GM12878 (cell line): ENCODE data around the gene UVSSA. TPM values are rescaled to one million over a fixed set of nuclear protein-coding genes. Genes with fewer than 3 reads are reported as not detected.

ENCODE experiments used
- ATAC-seq: fragments of 200-7000 bp; cut with Tn5 transposase; 3 replicates; pipeline ENCODE4 v1.9.1; 2020; ENCODE audit warnings: mild to moderate bottlenecking, moderate library complexity
- BruUV-seq: library from RNA; stranded (reverse); fragments of 400-500 nt; replicated peaks from 2 replicates; lab custom pipeline; 2021; lab: Mats Ljungman, UMichigan
- CTCF ChIA-PET: fragments of 300-600 bp; sonication (Branson Sonifier 250); formaldehyde crosslinking; extraction: SDS; loops from one replicate; lab custom pipeline; 2021; ENCODE audit warnings: inconsistent platforms; lab: Yijun Ruan, JAX
- POLR2A ChIA-PET: fragments of 350-600 bp; formaldehyde crosslinking; extraction: SDS; loops from one replicate; lab custom pipeline; 2021; ENCODE audit warnings: inconsistent platforms; lab: Charles Lee
- RAD21 ChIA-PET: fragments of 300-600 bp; sonication (Branson Sonifier 250); formaldehyde crosslinking; loops from one replicate; lab custom pipeline; 2023; ENCODE audit warnings: antibody characterized with exemption; ENCODE audit not compliant: unreplicated experiment; lab: Charles Lee
- SMC1A ChIA-PET: fragments of 300-600 bp; sonication (Branson Sonifier 250); formaldehyde crosslinking; loops from one replicate; lab custom pipeline; 2023; ENCODE audit not compliant: unreplicated experiment, uncharacterized antibody; lab: Charles Lee
- DNase-seq: peaks from one replicate; pipeline ENCODE4 v3.0.0-alpha.2; 2011; ENCODE audit warnings: low read depth, low spot score
- FAIRE-seq: peaks from 3 replicates; lab custom pipeline; 2011; peaks lifted over from hg19 to GRCh38; lab: Jason Lieb, UNC
- H2AFZ ChIP-seq: 2 replicates; pipeline ENCODE4 v1.6.0; 2011; ENCODE audit warnings: low read depth, low read length, control low read depth; ENCODE audit not compliant: control insufficient read depth
- H3K27ac ChIP-seq: 2 replicates; pipeline ENCODE4 v1.5.1; 2011; ENCODE audit warnings: control low read depth; ENCODE audit not compliant: control insufficient read depth, insufficient read depth
- H3K27me3 ChIP-seq, 2 experiments: replicated peaks in 1 of 2; 2 replicates each; pipeline versions ENCODE4 v1.6.0 to v1.6.1; 2011; ENCODE audit warnings: low read length in 1 of 2; ENCODE audit not compliant: control insufficient read depth in 2 of 2, insufficient read depth in 2 of 2
- H3K36me3 ChIP-seq, 2 experiments: 2 replicates each; pipeline ENCODE4 v1.5.1; 2011; ENCODE audit warnings: low read length in 1 of 2; ENCODE audit not compliant: control insufficient read depth in 2 of 2, insufficient read depth in 2 of 2
- H3K4me1 ChIP-seq: 2 replicates; pipeline ENCODE4 v1.6.1; 2011; ENCODE audit warnings: mild to moderate bottlenecking, low read length, moderate library complexity, mixed read lengths; ENCODE audit not compliant: control insufficient read depth, insufficient read depth
- H3K4me2 ChIP-seq: 2 replicates; pipeline ENCODE4 v1.6.0; 2011; ENCODE audit warnings: control low read depth; ENCODE audit not compliant: control insufficient read depth, insufficient read depth
- H3K4me3 ChIP-seq: fragments of 200-600 bp; sonication (generic); 2 replicates; pipeline ENCODE4 v1.5.1; 2016
- H3K79me2 ChIP-seq: 2 replicates; pipeline ENCODE4 v1.6.0; 2011; ENCODE audit warnings: low read length; ENCODE audit not compliant: control insufficient read depth, insufficient read depth
- H3K9ac ChIP-seq: 2 replicates; pipeline ENCODE4 v1.8.0; 2011; ENCODE audit warnings: low read length, control low read depth, mixed read lengths; ENCODE audit not compliant: control insufficient read depth, insufficient read depth
- H3K9me3 ChIP-seq: replicated peaks from 3 replicates; pipeline ENCODE4 v1.5.1; 2011; ENCODE audit warnings: mild to moderate bottlenecking, low read length; ENCODE audit not compliant: control insufficient read depth, insufficient read depth
- H4K20me1 ChIP-seq: 2 replicates; pipeline ENCODE4 v1.6.0; 2011; ENCODE audit not compliant: control insufficient read depth, insufficient read depth
- ASH2L ChIP-seq: fragments of 300-600, 200-600 bp; sonication (generic); IDR thresholded peaks from 2 replicates; pipeline ENCODE4 v1.6.1; 2017; ENCODE audit warnings: low read depth, mild to moderate bottlenecking, borderline replicate concordance
- CBX3 ChIP-seq: fragments of 200-600 bp; sonication (generic); IDR thresholded peaks from 2 replicates; pipeline ENCODE4 v1.6.1; 2016; ENCODE audit warnings: low read depth, borderline replicate concordance
- CREB1 ChIP-seq: IDR thresholded peaks from 2 replicates; pipeline ENCODE4 v1.6.1; 2012; ENCODE audit warnings: low read depth, mild to moderate bottlenecking, inconsistent platforms
- EP300 ChIP-seq, 2 experiments: fragments of 150-350 bp in 1 of 2; IDR thresholded peaks; 2 replicates each; pipeline ENCODE4 v1.6.1; 2011 to 2012; ENCODE audit warnings: low read depth in 2 of 2, low read length in 2 of 2, borderline replicate concordance in 1 of 2, improper control_type of control experiment in 1 of 2, inconsistent platforms in 1 of 2; ENCODE audit not compliant: control insufficient read depth in 1 of 2
- GABPA ChIP-seq: IDR thresholded peaks from 2 replicates; pipeline ENCODE4 v1.6.1; 2014; ENCODE audit warnings: antibody characterized with exemption, low read depth, mild to moderate bottlenecking, inconsistent platforms
- HDAC2 ChIP-seq: fragments of 200-600 bp; sonication (generic); IDR thresholded peaks from 2 replicates; pipeline ENCODE4 v1.6.1; 2017
- HDAC6 ChIP-seq: fragments of 200-600 bp; sonication (generic); IDR thresholded peaks from one replicate; pipeline ENCODE4 v1.8.0; 2017; ENCODE audit warnings: antibody characterized with exemption; ENCODE audit not compliant: unreplicated experiment
- HDGF ChIP-seq: fragments of 450-650 bp; IDR thresholded peaks from 2 replicates; pipeline ENCODE4 v1.6.1; 2016; ENCODE audit warnings: antibody characterized with exemption
- HSF1 ChIP-seq: fragments of 150-350 bp; IDR thresholded peaks from 2 replicates; pipeline ENCODE4 v1.6.1; 2014; ENCODE audit warnings: mild to moderate bottlenecking, low read depth, low read length
- NR2F1 ChIP-seq: fragments of 450-650 bp; conservative IDR thresholded peaks from 2 replicates; pipeline ENCODE4 v1.6.1; 2017; ENCODE audit warnings: mild to moderate bottlenecking
- SP1 ChIP-seq: IDR thresholded peaks from one replicate; pipeline ENCODE4 v1.6.1; 2011; ENCODE audit warnings: low read depth, low read length
- STAT3 ChIP-seq: IDR thresholded peaks from 2 replicates; pipeline ENCODE4 v1.6.1; 2011; ENCODE audit warnings: low read depth, low read length, improper control_type of control experiment
- USF1 ChIP-seq: IDR thresholded peaks from 2 replicates; pipeline ENCODE4 v1.6.1; 2011; ENCODE audit warnings: borderline replicate concordance, low read depth, mild to moderate bottlenecking, moderate library complexity, mixed read lengths, low read length; ENCODE audit not compliant: insufficient read depth; ENCODE audit errors: extremely low read length
- YY1 ChIP-seq: IDR thresholded peaks from 2 replicates; pipeline ENCODE4 v1.6.1; 2011; ENCODE audit warnings: low read depth, mild to moderate bottlenecking, low read length
- WGBS: methylation state at CpG from one replicate; pipeline ENCODE4 v1.1.6; 2016; ENCODE audit warnings: low lambda C conversion rate; ENCODE audit not compliant: insufficient replicate concordance, insufficient coverage; ENCODE audit errors: missing lambda C conversion rate; 5-methylcytosine and 5-hydroxymethylcytosine counted together
- in situ Hi-C: fragments of 300-500 bp; cut with MboI; formaldehyde crosslinking; loops from 9 replicates; pipeline ENCODE4 v1.14.3; 2018; ENCODE audit warnings: mixed read lengths
- intact Hi-C: fragments of 100-400 bp; cut with micrococcal nuclease; formaldehyde crosslinking; loops from one replicate; pipeline ENCODE4 v1.14.2; 2022; ENCODE audit not compliant: unreplicated experiment
- polyA plus RNA-seq, 11 experiments: library from polyadenylated mRNA; depleted of rRNA in 4 of 11; unstranded in 6 of 11; stranded (reverse) in 5 of 11; fragments of >200 nt; fragmentation: Nextera tagmentation in 4 of 11; fragmentation: Illumina TruSeq in 1 of 11; extraction: Ambion mirVana in 4 of 11; extraction: Trizol in 1 of 11; gene quantifications; 1 replicate in 1 of 11; 2 replicates in 10 of 11; pipeline versions ENCODE4 v1.2.1 to v1.2.3, GENCODE V29; 2011 to 2016; ENCODE audit warnings: inconsistent platforms in 2 of 11, missing spikeins in 2 of 11, low read depth in 1 of 11
- total RNA-seq, 4 experiments: library from RNA; depleted of rRNA in 3 of 4; stranded (reverse); fragments of >200 nt in 3 of 4; fragmentation: Illumina TruSeq in 1 of 4; extraction: Trizol in 1 of 4; gene quantifications; 2 replicates each; pipeline versions ENCODE4 v1.2.1 to v1.2.3, GENCODE V29; 2013 to 2021
- TF ChIP-seq, protein P1 (sequence below): fragments of 450-650 bp; IDR thresholded peaks from 2 replicates; pipeline ENCODE4 v1.6.1; 2017; ENCODE audit warnings: mild to moderate bottlenecking, moderate library complexity
- TF ChIP-seq, protein P2 (sequence below): fragments of 150-350 bp; IDR thresholded peaks from 2 replicates; pipeline ENCODE4 v1.6.1; 2016; ENCODE audit warnings: low read depth, low read length

Gene UVSSA
- total and polyA plus RNA-seq, 10 of the 15 experiments (the other 5 are each of a cell fraction or from before 2014, with no cell fraction given) = 0.34 to 16.8 (median 3.6) TPM

- intact Hi-C loops = loop anchor here (5.0 kb wide), 1 partner anchor 333 kb away; no protein-coding TSS in a partner anchor
- ChIA-PET POLR2A (no interaction called here), SMC1A (no interaction called here), RAD21 (no interaction called here), CTCF (no interaction called here)
- no peak for ATAC-seq
- Histone ChIP-seq H3K4me1 (no peaks in the 10 kb centered on the region), H3K4me2 (no peak overlapping the region), H3K4me3 (no peak overlapping the region), H3K9ac (no peak overlapping the region), H3K36me3 (peaks cover 0 to 3% of the 10 kb centered on the region in 2 experiments; a peak in 3 of 4 replicates), H3K79me2 (no peaks in the 10 kb centered on the region), H4K20me1 (no peaks in the 10 kb centered on the region), H3K27me3 (no peaks in the 10 kb centered on the region), H2AFZ (no peak overlapping the region), H3K9me3 (no peaks in the 10 kb centered on the region), H3K27ac (no peak overlapping the region)
- no peak for DNase-seq
- FAIRE-seq = no peak
- 92% methylated on average over 16 of the region's 16 CpGs for WGBS
- TF ChIP-seq CBX3 = no peak
- TF ChIP-seq HDAC6 = no peak
- TF ChIP-seq ASH2L = no peak
- TF ChIP-seq HSF1 = no peak
- TF ChIP-seq, protein P1, sequence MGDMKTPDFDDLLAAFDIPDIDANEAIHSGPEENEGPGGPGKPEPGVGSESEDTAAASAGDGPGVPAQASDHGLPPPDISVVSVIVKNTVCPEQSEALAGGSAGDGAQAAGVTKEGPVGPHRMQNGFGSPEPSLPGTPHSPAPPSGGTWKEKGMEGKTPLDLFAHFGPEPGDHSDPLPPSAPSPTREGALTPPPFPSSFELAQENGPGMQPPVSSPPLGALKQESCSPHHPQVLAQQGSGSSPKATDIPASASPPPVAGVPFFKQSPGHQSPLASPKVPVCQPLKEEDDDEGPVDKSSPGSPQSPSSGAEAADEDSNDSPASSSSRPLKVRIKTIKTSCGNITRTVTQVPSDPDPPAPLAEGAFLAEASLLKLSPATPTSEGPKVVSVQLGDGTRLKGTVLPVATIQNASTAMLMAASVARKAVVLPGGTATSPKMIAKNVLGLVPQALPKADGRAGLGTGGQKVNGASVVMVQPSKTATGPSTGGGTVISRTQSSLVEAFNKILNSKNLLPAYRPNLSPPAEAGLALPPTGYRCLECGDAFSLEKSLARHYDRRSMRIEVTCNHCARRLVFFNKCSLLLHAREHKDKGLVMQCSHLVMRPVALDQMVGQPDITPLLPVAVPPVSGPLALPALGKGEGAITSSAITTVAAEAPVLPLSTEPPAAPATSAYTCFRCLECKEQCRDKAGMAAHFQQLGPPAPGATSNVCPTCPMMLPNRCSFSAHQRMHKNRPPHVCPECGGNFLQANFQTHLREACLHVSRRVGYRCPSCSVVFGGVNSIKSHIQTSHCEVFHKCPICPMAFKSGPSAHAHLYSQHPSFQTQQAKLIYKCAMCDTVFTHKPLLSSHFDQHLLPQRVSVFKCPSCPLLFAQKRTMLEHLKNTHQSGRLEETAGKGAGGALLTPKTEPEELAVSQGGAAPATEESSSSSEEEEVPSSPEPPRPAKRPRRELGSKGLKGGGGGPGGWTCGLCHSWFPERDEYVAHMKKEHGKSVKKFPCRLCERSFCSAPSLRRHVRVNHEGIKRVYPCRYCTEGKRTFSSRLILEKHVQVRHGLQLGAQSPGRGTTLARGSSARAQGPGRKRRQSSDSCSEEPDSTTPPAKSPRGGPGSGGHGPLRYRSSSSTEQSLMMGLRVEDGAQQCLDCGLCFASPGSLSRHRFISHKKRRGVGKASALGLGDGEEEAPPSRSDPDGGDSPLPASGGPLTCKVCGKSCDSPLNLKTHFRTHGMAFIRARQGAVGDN = no peak
- TF ChIP-seq NR2F1 = no peak
- TF ChIP-seq, protein P2, sequence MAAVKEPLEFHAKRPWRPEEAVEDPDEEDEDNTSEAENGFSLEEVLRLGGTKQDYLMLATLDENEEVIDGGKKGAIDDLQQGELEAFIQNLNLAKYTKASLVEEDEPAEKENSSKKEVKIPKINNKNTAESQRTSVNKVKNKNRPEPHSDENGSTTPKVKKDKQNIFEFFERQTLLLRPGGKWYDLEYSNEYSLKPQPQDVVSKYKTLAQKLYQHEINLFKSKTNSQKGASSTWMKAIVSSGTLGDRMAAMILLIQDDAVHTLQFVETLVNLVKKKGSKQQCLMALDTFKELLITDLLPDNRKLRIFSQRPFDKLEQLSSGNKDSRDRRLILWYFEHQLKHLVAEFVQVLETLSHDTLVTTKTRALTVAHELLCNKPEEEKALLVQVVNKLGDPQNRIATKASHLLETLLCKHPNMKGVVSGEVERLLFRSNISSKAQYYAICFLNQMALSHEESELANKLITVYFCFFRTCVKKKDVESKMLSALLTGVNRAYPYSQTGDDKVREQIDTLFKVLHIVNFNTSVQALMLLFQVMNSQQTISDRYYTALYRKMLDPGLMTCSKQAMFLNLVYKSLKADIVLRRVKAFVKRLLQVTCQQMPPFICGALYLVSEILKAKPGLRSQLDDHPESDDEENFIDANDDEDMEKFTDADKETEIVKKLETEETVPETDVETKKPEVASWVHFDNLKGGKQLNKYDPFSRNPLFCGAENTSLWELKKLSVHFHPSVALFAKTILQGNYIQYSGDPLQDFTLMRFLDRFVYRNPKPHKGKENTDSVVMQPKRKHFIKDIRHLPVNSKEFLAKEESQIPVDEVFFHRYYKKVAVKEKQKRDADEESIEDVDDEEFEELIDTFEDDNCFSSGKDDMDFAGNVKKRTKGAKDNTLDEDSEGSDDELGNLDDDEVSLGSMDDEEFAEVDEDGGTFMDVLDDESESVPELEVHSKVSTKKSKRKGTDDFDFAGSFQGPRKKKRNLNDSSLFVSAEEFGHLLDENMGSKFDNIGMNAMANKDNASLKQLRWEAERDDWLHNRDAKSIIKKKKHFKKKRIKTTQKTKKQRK = no peak
- TF ChIP-seq YY1 = no peak
- TF ChIP-seq CREB1 = no peak
- no peak for TF ChIP-seq GABPA
- TF ChIP-seq USF1 = no peak
- no peak for TF ChIP-seq HDAC2
- TF ChIP-seq SP1 = no peak
- no peak for TF ChIP-seq STAT3
- TF ChIP-seq EP300 (IDR thresholded peaks at IDR 0.05; ENCODE audit: borderline replicate concordance in 1 of 2, control insufficient read depth in 1 of 2, low read depth in 2 of 2, low read length in 2 of 2) = no peak
- no peak for TF ChIP-seq HDGF
- TF ChIP-seq, all 136 proteins: peak for 0
- in situ Hi-C loops = no loop called here
- no TSS peak for BruUV-seq
These were observed 13.0 kb downstream of the UVSSA start for GRCh38 chr4:1359976-1360375.
